Adrenal gland (tissue), 12 donors: ENCODE measurements around the gene GTF2F2. TPM values are rescaled to one million over a fixed set of nuclear protein-coding genes. Genes with fewer than 3 reads are reported as not detected.

Experiments used
- DNase-seq, 7 donors: peaks; one replicate each; pipeline ENCODE4 v3.0.0-alpha.2; 2019 to 2020
- H3K27ac ChIP-seq, 5 donors: fragments of 200-600 bp; sonication (generic) in 4 of 5; 1 replicate in 3 of 5; 2 replicates in 2 of 5; pipeline versions ENCODE4 v1.5.1 to v1.8.0; 2016 to 2020; ENCODE audit warnings: mild to moderate bottlenecking in 1 of 5
- H3K27me3 ChIP-seq: fragments of 200-600 bp; 2 replicates; pipeline ENCODE4 v1.8.0; 2021
- H3K36me3 ChIP-seq, 2 donors: fragments of 200-600 bp; replicated peaks in 1 of 2; 1 replicate in 1 of 2; 2 replicates in 1 of 2; pipeline versions ENCODE4 v1.5.1 to v1.8.0; 2018 to 2022
- H3K4me1 ChIP-seq, 2 donors: fragments of 200-600 bp; replicated peaks in 1 of 2; 1 replicate in 1 of 2; 2 replicates in 1 of 2; pipeline versions ENCODE4 v1.5.1 to v1.8.0; 2018 to 2021
- H3K4me3 ChIP-seq, 4 donors: fragments of 200-600 bp; sonication (generic) in 3 of 4; one replicate each; pipeline ENCODE4 v1.5.1; 2016 to 2018
- H3K9me3 ChIP-seq, 3 donors: fragments of 200-600 bp; sonication (generic) in 1 of 3; replicated peaks in 1 of 3; 1 replicate in 2 of 3; 2 replicates in 1 of 3; pipeline versions ENCODE4 v1.5.1 to v1.8.0; 2016 to 2021
- POLR2A ChIP-seq, 2 donors: fragments of 450-650 bp; IDR thresholded peaks; one replicate each; pipeline ENCODE4 v1.6.1; 2017; ENCODE audit warnings: antibody characterized with exemption in 2 of 2, mild to moderate bottlenecking in 2 of 2, moderate library complexity in 1 of 2
- WGBS, 4 donors: extraction: QIAGEN DNeasy Blood & Tissue Kit in 2 of 4; methylation state at CpG; one replicate each; pipeline versions ENCODE4 v1.1.5 to v1.1.7; 2013 to 2017; 5-methylcytosine and 5-hydroxymethylcytosine counted together
- intact Hi-C, 2 donors: fragments of 100-400 bp; cut with DNase I; formaldehyde crosslinking; loops; one replicate each; pipeline versions ENCODE4 v1.14.1 to v1.15.0; 2022 to 2023
- polyA plus RNA-seq, 3 donors: library from polyadenylated mRNA; stranded (reverse); fragments of 200-250 nt in 2 of 3; fragments of 350-450 nt in 1 of 3; fragmentation: Illumina TruSeq in 1 of 3; extraction: RNeasy Lipid Tissue Mini Kit (QIAGEN cat#74804) in 1 of 3; gene quantifications; one replicate each; pipeline ENCODE4 v1.2.3, GENCODE V29; 2013 to 2014
- total RNA-seq, 9 donors: library from RNA; depleted of rRNA in 4 of 9; stranded (reverse); fragments of >200 nt in 4 of 9; fragments of 120-200 nt in 1 of 9; fragmentation: NEBNext Ultra II Directional in 1 of 9; extraction: Animal tissue kit (Norgen Biotek cat#: 25700) in 1 of 9; gene quantifications; one replicate each; pipeline versions ENCODE4 v1.1.0 to v1.2.4, GENCODE V29; 2013 to 2023
- TF ChIP-seq, protein P1 (sequence below), 6 experiments: fragments of 450-650 bp in 4 of 6; fragments of 200-600 bp in 2 of 6; sonication (generic) in 1 of 6; IDR thresholded peaks; 1 replicate in 5 of 6; 2 replicates in 1 of 6; pipeline versions ENCODE4 v1.5.1 to v1.8.0; 2016 to 2021; ENCODE audit warnings: antibody characterized with exemption in 6 of 6, mild to moderate bottlenecking in 2 of 6, moderate library complexity in 1 of 6
- donor health status: healthy with polysubstance abuse.
- donor health status: Bipolar disorder and iron deficiency.
- donor health status: DM: yes; HTN: yes; CAD: no.
- donor health status: DM: no; HTN: no; CAD: no.
- donor health status: DM: no; HTN: no; CAD: no.
- donor health status: DM: yes; HTN: yes; CAD: no.

The GTF2F2 gene
- total and polyA plus RNA-seq, 12 donors = 11.4 to 34.4 (median 23.0) TPM

DNA sequence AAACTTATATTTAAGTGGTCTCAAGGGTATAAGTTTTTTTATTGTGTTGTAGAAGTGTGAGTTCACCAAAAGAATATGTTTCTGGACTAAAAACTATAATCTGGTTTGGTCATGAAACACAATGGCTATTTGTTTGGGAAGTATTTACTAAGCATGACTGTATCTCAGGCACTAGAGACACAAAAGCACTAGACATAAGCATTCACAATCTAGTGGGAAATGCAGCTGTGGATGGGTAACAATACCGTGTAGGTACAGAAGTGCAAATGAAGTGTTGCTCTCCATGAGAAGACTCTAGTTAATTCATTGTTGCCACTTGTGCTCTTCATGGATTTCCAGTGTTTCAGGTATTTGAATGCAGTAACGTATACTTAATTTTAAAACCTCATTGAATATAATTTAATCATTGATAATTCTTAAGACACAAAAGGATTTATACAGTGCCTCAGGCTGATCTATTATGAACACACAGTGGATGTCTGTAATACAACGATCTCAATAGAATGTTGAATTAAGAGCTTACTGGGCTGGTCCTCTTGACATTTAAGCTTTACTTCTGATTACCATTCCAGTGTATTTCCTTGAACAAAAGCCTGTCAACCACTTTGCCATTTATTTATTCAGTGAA is 169.7 kb downstream of the GTF2F2 start:
- TF ChIP-seq, protein P1, sequence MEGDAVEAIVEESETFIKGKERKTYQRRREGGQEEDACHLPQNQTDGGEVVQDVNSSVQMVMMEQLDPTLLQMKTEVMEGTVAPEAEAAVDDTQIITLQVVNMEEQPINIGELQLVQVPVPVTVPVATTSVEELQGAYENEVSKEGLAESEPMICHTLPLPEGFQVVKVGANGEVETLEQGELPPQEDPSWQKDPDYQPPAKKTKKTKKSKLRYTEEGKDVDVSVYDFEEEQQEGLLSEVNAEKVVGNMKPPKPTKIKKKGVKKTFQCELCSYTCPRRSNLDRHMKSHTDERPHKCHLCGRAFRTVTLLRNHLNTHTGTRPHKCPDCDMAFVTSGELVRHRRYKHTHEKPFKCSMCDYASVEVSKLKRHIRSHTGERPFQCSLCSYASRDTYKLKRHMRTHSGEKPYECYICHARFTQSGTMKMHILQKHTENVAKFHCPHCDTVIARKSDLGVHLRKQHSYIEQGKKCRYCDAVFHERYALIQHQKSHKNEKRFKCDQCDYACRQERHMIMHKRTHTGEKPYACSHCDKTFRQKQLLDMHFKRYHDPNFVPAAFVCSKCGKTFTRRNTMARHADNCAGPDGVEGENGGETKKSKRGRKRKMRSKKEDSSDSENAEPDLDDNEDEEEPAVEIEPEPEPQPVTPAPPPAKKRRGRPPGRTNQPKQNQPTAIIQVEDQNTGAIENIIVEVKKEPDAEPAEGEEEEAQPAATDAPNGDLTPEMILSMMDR (IDR thresholded peaks at IDR 0.05) = no peak
- TF ChIP-seq POLR2A (IDR thresholded peaks at IDR 0.05) = no peak
- Histone ChIP-seq H3K4me3 (no peak overlapping the region), H3K36me3 (no peaks in the 10 kb centered on the region), H3K27ac (no peak overlapping the region), H3K4me1 (no peaks in the 10 kb centered on the region), H3K27me3 (no peaks in the 10 kb centered on the region), H3K9me3 (no peaks in the 10 kb centered on the region)
- DNase-seq = no peak
- WGBS, 4 donors = 81 to 92% (median 90%) methylated on average over 3 of the region's 3 CpGs
- intact Hi-C loops = no loop called here

GRCh38 chr13:45292176-45292575 is 171.9 kb downstream of the GTF2F2 start:
- TF ChIP-seq, protein P1 (IDR thresholded peaks at IDR 0.05) = no peak
- no peak for TF ChIP-seq POLR2A (IDR thresholded peaks at IDR 0.05)
- H3K27ac ChIP-seq = no peak overlapping the region
- no peak for DNase-seq
- WGBS, 4 donors = 83 to 100% (median 93%) methylated on average over 1 of the region's 1 CpG
- intact Hi-C loops = no loop called here
- no peak overlapping the region for H3K4me3 ChIP-seq
- no peaks in the 10 kb centered on the region for H3K27me3 ChIP-seq
- no peaks in the 10 kb centered on the region for H3K36me3 ChIP-seq
- no peaks in the 10 kb centered on the region for H3K4me1 ChIP-seq
- no peaks in the 10 kb centered on the region for H3K9me3 ChIP-seq

DNA sequence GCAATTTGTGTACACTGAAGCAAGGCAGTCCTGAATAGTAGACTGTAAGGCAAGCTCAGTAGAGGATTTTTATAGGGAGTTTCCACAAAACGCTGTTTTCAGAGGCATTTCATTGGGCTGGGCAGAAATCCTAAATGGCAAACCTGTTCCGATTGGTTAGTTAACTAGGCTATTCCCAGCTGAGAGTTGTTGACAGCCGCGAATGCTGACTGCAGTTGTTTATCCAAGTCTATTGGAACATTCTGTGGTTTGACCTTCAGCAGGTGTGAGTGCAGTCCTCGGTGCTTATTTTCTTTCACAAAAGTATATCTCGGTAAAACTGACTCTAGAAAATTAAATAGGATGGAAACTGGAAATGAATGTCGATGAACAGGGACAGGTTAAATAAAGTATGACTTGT is 175.2 kb downstream of the GTF2F2 start:
- WGBS, 4 donors = 64 to 73% (median 71%) methylated on average over 7 of the region's 7 CpGs
- H3K9me3 ChIP-seq = no peaks in the 10 kb centered on the region
- H3K27me3 ChIP-seq = no peaks in the 10 kb centered on the region
- no peak overlapping the region for H3K27ac ChIP-seq
- intact Hi-C loops = no loop called here
- H3K4me3 ChIP-seq = no peak overlapping the region
- TF ChIP-seq POLR2A (IDR thresholded peaks at IDR 0.05) = no peak
- TF ChIP-seq, protein P1 (IDR thresholded peaks at IDR 0.05) = no peak
- DNase-seq = no peak
- H3K36me3 ChIP-seq = no peaks in the 10 kb centered on the region
- H3K4me1 ChIP-seq = no peaks in the 10 kb centered on the region

DNA sequence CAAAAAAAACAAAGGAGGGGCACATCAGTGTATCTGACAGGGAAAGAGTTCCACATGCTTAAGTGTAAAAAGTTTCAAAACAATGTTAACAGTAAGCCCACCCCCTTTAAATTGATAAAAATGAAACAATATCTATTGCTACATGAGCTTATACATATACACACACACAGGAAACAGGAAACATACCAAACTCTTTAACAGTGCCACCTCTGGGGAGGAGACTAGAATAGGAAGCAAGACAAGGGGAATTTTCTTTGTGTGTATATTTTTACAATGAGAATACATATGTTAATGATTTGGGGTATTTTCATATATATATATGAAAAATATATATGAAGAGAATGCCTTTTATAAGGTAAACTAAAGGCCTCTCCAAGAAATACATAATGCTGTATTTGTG is 175.9 kb downstream of the GTF2F2 start:
- Histone ChIP-seq H3K4me3 (no peak overlapping the region), H3K27me3 (no peaks in the 10 kb centered on the region), H3K4me1 (no peaks in the 10 kb centered on the region), H3K9me3 (no peaks in the 10 kb centered on the region), H3K27ac (no peak overlapping the region), H3K36me3 (no peaks in the 10 kb centered on the region)
- intact Hi-C loops = no loop called here
- no peak for TF ChIP-seq POLR2A (IDR thresholded peaks at IDR 0.05)
- TF ChIP-seq, protein P1 (IDR thresholded peaks at IDR 0.05) = no peak
- no peak for DNase-seq
